Measurements from ENCODE around the gene LAPTM5. TPM values are rescaled to one million over a fixed set of nuclear protein-coding genes. Genes with fewer than 3 reads are reported as not detected.

LAPTM5 gene
- total and polyA plus RNA-seq, 4 donors, result 58.7 to 653 (median 271) TPM

DNA sequence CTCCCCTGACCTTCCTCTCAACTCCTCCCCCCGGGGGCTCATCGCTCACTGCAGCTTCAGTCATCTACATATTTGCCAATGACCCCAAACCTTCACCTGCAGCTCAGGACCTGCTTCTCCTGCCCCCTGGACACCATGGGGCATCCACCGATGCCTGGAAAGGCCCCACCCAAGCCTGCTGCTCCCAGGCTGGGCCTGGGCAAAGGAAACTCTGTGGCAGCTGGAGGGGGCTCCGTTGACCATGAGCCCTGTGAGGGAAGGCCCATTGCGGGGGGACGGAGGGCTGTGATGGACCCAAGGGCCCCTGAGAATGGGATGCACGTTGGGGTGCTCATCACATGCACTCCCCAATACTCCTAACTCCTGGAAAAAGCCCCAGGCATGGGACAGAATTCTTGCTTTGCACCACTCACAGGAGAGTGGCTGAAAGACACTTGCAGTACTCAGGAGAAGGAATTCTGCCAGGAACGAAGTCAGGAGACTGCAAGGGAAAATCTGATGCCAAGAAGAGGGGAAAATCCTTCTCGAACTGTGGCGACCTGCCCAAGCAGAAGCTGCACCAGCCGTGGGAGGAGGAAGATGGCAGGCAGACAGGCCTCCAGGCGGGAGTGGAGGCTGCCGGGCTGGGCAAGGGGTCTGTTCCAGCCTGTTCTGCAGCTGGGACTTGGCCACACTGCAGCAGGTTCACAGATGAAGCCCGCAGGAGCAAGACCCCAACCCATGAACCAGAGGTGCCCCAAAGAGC is 52.6 kb downstream of the LAPTM5 start:
- TF ChIP-seq, protein P1, sequence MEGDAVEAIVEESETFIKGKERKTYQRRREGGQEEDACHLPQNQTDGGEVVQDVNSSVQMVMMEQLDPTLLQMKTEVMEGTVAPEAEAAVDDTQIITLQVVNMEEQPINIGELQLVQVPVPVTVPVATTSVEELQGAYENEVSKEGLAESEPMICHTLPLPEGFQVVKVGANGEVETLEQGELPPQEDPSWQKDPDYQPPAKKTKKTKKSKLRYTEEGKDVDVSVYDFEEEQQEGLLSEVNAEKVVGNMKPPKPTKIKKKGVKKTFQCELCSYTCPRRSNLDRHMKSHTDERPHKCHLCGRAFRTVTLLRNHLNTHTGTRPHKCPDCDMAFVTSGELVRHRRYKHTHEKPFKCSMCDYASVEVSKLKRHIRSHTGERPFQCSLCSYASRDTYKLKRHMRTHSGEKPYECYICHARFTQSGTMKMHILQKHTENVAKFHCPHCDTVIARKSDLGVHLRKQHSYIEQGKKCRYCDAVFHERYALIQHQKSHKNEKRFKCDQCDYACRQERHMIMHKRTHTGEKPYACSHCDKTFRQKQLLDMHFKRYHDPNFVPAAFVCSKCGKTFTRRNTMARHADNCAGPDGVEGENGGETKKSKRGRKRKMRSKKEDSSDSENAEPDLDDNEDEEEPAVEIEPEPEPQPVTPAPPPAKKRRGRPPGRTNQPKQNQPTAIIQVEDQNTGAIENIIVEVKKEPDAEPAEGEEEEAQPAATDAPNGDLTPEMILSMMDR (IDR thresholded peaks at IDR 0.05; ENCODE audit: control extremely low read depth, extremely low read depth), result no peak
- 73 to 76% methylated on average over 14 of the region's 14 CpGs for WGBS, 2 donors
- H3K4me1 ChIP-seq (ENCODE audit: control insufficient read depth in 5 of 5, insufficient read depth in 5 of 5, low read length in 5 of 5), result no peaks in the 10 kb centered on the region
- H3K9me3 ChIP-seq (ENCODE audit: control insufficient read depth in 4 of 4, insufficient read depth in 3 of 4, low read length in 3 of 4), result no peaks in the 10 kb centered on the region
- no peaks in the 10 kb centered on the region for H3K27me3 ChIP-seq (ENCODE audit: control insufficient read depth in 3 of 3, insufficient read depth in 3 of 3, low read length in 2 of 3)
- no peaks in the 10 kb centered on the region for H3K36me3 ChIP-seq (ENCODE audit: control insufficient read depth in 4 of 4, insufficient read depth in 4 of 4, low read length in 4 of 4)
- DNase-seq, result no peak
- no peak for ATAC-seq (ENCODE audit: insufficient read depth, low FRiP score)
- no peak overlapping the region for H3K9ac ChIP-seq (ENCODE audit: insufficient read depth in 1 of 2, low read length in 2 of 2)
- H3K27ac ChIP-seq (ENCODE audit: low read depth in 1 of 2, low read length in 1 of 2), result no peak overlapping the region
- no peak overlapping the region for H3K4me3 ChIP-seq

DNA sequence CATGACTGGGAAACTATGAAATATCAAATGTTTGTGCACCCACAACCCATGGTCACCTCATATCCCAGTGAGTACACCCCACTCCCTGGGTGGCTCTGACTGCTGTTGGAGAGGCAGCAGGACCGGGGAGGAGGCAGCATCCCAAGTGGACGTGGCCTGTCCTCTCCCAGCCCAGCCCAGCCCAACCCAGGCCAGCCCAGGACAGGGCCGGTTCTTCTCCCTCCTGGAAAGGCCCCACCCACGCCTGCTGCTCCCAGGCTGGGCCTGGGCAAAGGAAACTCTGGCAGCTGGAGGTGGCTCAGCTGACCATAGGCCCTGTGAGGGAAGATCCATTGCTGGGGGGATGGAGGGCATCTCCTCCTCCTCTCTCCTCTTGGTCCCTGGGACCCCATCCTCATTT is 53.3 kb downstream of the LAPTM5 start:
- ATAC-seq (ENCODE audit: insufficient read depth, low FRiP score) (no peak), DNase-seq (no peak)
- WGBS, 2 donors, result 62 to 64% methylated on average over 3 to 4 of the region's 4 CpGs
- no peaks in the 10 kb centered on the region for H3K36me3 ChIP-seq (ENCODE audit: control insufficient read depth in 4 of 4, insufficient read depth in 4 of 4, low read length in 4 of 4)
- no peaks in the 10 kb centered on the region for H3K9me3 ChIP-seq (ENCODE audit: control insufficient read depth in 4 of 4, insufficient read depth in 3 of 4, low read length in 3 of 4)
- no peak overlapping the region for H3K9ac ChIP-seq (ENCODE audit: insufficient read depth in 1 of 2, low read length in 2 of 2)
- TF ChIP-seq, protein P1 (IDR thresholded peaks at IDR 0.05; ENCODE audit: control extremely low read depth, extremely low read depth), result no peak
- H3K27ac ChIP-seq (ENCODE audit: low read depth in 1 of 2, low read length in 1 of 2), result no peak overlapping the region
- no peaks in the 10 kb centered on the region for H3K4me1 ChIP-seq (ENCODE audit: control insufficient read depth in 5 of 5, insufficient read depth in 5 of 5, low read length in 5 of 5)
- no peak overlapping the region for H3K4me3 ChIP-seq
- no peaks in the 10 kb centered on the region for H3K27me3 ChIP-seq (ENCODE audit: control insufficient read depth in 3 of 3, insufficient read depth in 3 of 3, low read length in 2 of 3)

DNA sequence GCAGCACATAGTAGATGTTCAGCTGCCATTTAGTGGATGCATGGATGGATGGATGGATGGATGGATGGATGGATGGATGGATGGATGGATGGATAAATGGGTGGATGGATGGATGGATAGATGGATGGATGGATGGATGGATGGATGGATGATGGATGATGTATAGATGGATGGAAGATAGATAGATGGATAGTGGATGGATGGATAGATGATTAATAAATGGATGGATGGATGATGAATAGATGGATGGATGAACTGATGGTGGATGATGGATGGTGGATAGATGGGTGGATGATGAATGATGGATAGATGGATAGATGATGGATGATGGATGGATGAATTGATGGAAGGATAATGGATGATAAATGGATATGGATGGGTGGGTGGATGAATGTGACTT is 54.8 kb downstream of the LAPTM5 start:
- Histone ChIP-seq H3K4me1 (ENCODE audit: control insufficient read depth in 5 of 5, insufficient read depth in 5 of 5, low read length in 5 of 5) (no peaks in the 10 kb centered on the region), H3K9me3 (ENCODE audit: control insufficient read depth in 4 of 4, insufficient read depth in 3 of 4, low read length in 3 of 4) (no peaks in the 10 kb centered on the region), H3K27me3 (ENCODE audit: control insufficient read depth in 3 of 3, insufficient read depth in 3 of 3, low read length in 2 of 3) (no peaks in the 10 kb centered on the region), H3K4me3 (no peak overlapping the region), H3K27ac (ENCODE audit: low read depth in 1 of 2, low read length in 1 of 2) (no peak overlapping the region), H3K36me3 (ENCODE audit: control insufficient read depth in 4 of 4, insufficient read depth in 4 of 4, low read length in 4 of 4) (no peaks in the 10 kb centered on the region), H3K9ac (ENCODE audit: insufficient read depth in 1 of 2, low read length in 2 of 2) (no peak overlapping the region)
- TF ChIP-seq, protein P1 (IDR thresholded peaks at IDR 0.05; ENCODE audit: control extremely low read depth, extremely low read depth), result no peak
- ATAC-seq (ENCODE audit: insufficient read depth, low FRiP score) (no peak), DNase-seq (no peak)

DNA sequence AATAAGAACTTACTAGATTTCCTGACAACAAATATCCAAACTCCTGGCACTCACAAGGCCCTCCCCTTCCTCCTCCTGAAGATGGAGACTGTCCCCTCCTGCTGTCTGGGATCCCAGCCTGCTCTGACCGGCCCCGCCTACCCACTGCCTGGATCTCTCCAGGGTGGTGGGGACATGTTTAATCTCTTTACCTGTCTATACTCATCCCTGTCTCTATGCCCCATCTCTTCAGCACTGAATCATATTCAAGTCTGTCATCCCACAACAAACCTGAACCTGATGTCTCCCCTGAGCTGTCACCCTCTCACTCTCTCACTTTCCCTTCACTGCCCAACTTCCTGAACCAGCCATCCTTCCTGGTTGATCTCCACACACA is 56.3 kb downstream of the LAPTM5 start:
- 82 to 88% methylated on average over 2 of the region's 2 CpGs for WGBS, 2 donors
- H3K4me3 ChIP-seq, result no peak overlapping the region
- H3K27me3 ChIP-seq (ENCODE audit: control insufficient read depth in 3 of 3, insufficient read depth in 3 of 3, low read length in 2 of 3), result no peaks in the 10 kb centered on the region
- no peaks in the 10 kb centered on the region for H3K36me3 ChIP-seq (ENCODE audit: control insufficient read depth in 4 of 4, insufficient read depth in 4 of 4, low read length in 4 of 4)
- ATAC-seq (ENCODE audit: insufficient read depth, low FRiP score) (no peak), DNase-seq (no peak)
- no peaks in the 10 kb centered on the region for H3K4me1 ChIP-seq (ENCODE audit: control insufficient read depth in 5 of 5, insufficient read depth in 5 of 5, low read length in 5 of 5)
- H3K27ac ChIP-seq (ENCODE audit: low read depth in 1 of 2, low read length in 1 of 2), result no peak overlapping the region
- H3K9me3 ChIP-seq (ENCODE audit: control insufficient read depth in 4 of 4, insufficient read depth in 3 of 4, low read length in 3 of 4), result no peaks in the 10 kb centered on the region
- no peak overlapping the region for H3K9ac ChIP-seq (ENCODE audit: insufficient read depth in 1 of 2, low read length in 2 of 2)
- TF ChIP-seq, protein P1 (IDR thresholded peaks at IDR 0.05; ENCODE audit: control extremely low read depth, extremely low read depth), result no peak

Measured in lung (tissue), 12 donors.